ENCODE measurements around the gene CCL3. TPM values are rescaled to one million over a fixed set of nuclear protein-coding genes. Genes with fewer than 3 reads are reported as not detected.

CCL3 gene
- total RNA-seq, 3 donors from 2014 or later: 1.5 to 4.3 (median 4.1) TPM

- DNase-seq (no peak), ATAC-seq (no peak)
- no peak overlapping the region for H3K4me3 ChIP-seq
- H3K9me3 ChIP-seq: peaks cover 3% of the 10 kb centered on the region
- no peaks in the 10 kb centered on the region for H3K36me3 ChIP-seq (ENCODE audit: low read depth)
- intact Hi-C loops (cut with DNase I, micrococcal nuclease): loop anchor here in 1 of 2 donors (10.0 kb wide), 1 partner anchor 100 kb away; no protein-coding TSS in a partner anchor
- H3K4me1 ChIP-seq (ENCODE audit: low read depth): no peaks in the 10 kb centered on the region
- TF ChIP-seq CTCF (IDR thresholded peaks at IDR 0.05): no peak
These were observed 15.6 kb downstream of the CCL3 start for GRCh38 chr17:36074365-36074764.

GRCh38 chr17:36072431-36073121, 17.4 kb downstream of the CCL3 start:
- no peaks in the 10 kb centered on the region for H3K4me1 ChIP-seq (ENCODE audit: low read depth)
- intact Hi-C loops (cut with DNase I, micrococcal nuclease): loop anchor here in 1 of 2 donors (10.0 kb wide), 1 partner anchor 98 kb away; no protein-coding TSS in a partner anchor
- peak; percentile 89 for ATAC-seq
- peak; percentile 30 for TF ChIP-seq CTCF (IDR thresholded peaks at IDR 0.05)
- H3K36me3 ChIP-seq (ENCODE audit: low read depth): no peaks in the 10 kb centered on the region
- H3K9me3 ChIP-seq: peaks cover 3% of the 10 kb centered on the region
- DNase-seq: peak in 2 of 3 donors; percentile 57 to 77
- H3K4me3 ChIP-seq: no peak overlapping the region

- no peaks in the 10 kb centered on the region for H3K36me3 ChIP-seq (ENCODE audit: low read depth)
- intact Hi-C loops (cut with DNase I, micrococcal nuclease): loop anchor here in 1 of 2 donors (10.0 kb wide), 1 partner anchor 97 kb away; no protein-coding TSS in a partner anchor
- no peaks in the 10 kb centered on the region for H3K4me1 ChIP-seq (ENCODE audit: low read depth)
- no peak for ATAC-seq
- no peak overlapping the region for H3K4me3 ChIP-seq
- no peak for DNase-seq
- H3K9me3 ChIP-seq: no peaks in the 10 kb centered on the region
- no peak for TF ChIP-seq CTCF (IDR thresholded peaks at IDR 0.05)
These were observed 18.2 kb downstream of the CCL3 start for GRCh38 chr17:36071751-36072150.

- ATAC-seq (no peak), DNase-seq (no peak)
- Histone ChIP-seq H3K36me3 (ENCODE audit: low read depth) (no peaks in the 10 kb centered on the region), H3K9me3 (no peaks in the 10 kb centered on the region), H3K4me3 (no peak overlapping the region), H3K4me1 (ENCODE audit: low read depth) (no peaks in the 10 kb centered on the region)
- intact Hi-C loops (cut with DNase I, micrococcal nuclease): loop anchor here in 1 of 2 donors (10.0 kb wide), 1 partner anchor 96 kb away; no protein-coding TSS in a partner anchor
- TF ChIP-seq CTCF (IDR thresholded peaks at IDR 0.05): no peak
These were observed 19.5 kb downstream of the CCL3 start for GRCh38 chr17:36070427-36070826.

GRCh38 chr17:36069136-36069535, 20.8 kb downstream of the CCL3 start:
- TF ChIP-seq CTCF (IDR thresholded peaks at IDR 0.05): no peak
- ATAC-seq: no peak
- intact Hi-C loops (cut with DNase I, micrococcal nuclease): no loop called here

More at GRCh38 chr17:36069136-36069535, 20.8 kb downstream of the CCL3 start:
- no peaks in the 10 kb centered on the region for H3K4me1 ChIP-seq (ENCODE audit: low read depth)
- no peak for DNase-seq
- H3K4me3 ChIP-seq: no peak overlapping the region
- H3K9me3 ChIP-seq: no peaks in the 10 kb centered on the region
- no peaks in the 10 kb centered on the region for H3K36me3 ChIP-seq (ENCODE audit: low read depth)

Measured in mucosa of descending colon (tissue), 3 donors.